ENCODE data around the gene CNPY1.

The CNPY1 gene

DNA sequence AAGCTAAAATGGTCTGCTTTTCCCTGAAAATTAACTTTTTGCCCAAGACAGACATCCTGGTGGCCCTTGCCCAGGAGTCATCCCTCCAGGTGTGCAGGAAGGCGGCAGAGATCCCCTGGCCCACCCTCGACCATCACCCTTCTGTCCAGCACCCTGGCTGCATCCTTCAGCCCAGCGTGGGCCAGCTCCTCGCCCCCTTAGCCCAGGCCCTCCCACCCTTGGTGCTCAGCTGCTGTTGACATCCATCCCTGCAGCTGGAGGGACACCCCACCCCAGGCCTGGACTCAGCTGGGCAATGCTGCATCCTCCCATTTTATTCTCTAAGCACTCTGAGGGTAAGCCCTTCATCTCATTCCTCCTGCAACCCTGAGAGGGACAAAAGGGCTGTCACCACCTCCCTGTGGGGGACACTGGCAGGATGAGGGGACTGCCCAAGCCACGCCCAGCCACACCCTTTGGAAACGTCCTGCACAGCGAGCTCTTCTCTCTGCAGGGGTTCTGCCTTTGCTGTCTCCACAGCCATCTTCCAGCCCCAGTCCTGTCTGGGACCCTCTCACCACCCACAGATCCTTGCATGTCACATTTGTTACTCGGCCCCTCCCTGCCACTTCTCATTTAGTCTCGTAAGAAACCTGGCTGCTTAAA is 57.8 kb downstream of the CNPY1 start:
- no peak for TF ChIP-seq CTCF (conservative IDR thresholded peaks at IDR 0.05; ENCODE audit: low read length)
- H3K4me3 ChIP-seq (ENCODE audit: low read length), result no peak overlapping the region
- DNase-seq (ENCODE audit: low read depth), result no peak

DNA sequence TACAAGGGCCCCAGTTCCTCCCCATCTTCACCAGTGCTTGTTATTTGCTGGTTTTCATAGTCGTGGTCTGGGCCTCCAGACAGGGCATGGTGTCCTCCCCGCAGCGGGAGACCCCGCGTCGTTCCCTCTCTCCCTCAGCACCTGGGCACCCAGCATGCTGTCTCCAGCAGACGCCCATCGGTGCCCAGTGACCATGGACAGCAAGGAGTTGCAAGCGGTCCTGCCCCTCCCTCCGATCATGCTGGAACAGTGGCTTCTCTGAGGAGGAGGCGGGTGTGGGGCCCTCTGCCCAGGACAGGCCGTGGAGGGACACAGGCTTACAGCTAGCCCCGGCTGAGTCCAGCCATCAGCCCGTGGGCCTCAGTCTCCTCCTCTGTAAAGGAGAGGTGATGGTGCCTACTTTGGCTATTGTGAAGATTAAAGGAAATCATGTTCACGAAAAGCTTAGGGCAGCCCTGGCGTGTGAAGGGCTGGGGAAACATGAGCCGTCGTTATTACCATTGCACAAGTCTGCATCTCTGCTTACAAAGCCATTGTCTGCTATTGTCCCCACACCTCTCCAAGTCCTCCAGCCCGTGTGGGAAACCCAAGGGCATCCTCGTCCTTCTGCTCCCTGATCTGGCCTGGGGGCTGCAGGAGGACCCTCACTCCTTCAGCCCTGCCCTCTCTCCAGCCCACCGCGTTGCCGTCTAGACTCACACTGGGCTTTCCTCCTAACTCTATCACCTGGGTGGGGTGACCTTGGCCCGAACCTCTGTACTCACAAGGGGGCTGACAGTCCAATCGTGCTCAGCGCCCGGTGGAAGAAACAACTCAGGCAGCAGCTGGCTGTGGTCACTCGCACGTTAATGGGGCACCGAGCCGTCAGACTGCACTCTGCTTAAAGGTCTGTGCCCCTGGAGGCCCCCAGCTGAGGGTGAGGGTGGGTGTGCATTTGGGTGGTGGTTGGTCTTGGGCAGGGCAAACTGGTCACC is 58.6 kb downstream of the CNPY1 start:
- H3K4me3 ChIP-seq (ENCODE audit: low read length), result no peak overlapping the region
- TF ChIP-seq CTCF (conservative IDR thresholded peaks at IDR 0.05; ENCODE audit: low read length), result no peak
- no peak for DNase-seq (ENCODE audit: low read depth)

GRCh38 chr7:155486783-155487508 is 59.4 kb downstream of the CNPY1 start:
- no peak for DNase-seq (ENCODE audit: low read depth)
- TF ChIP-seq CTCF (conservative IDR thresholded peaks at IDR 0.05; ENCODE audit: low read length), result no peak
- no peak overlapping the region for H3K4me3 ChIP-seq (ENCODE audit: low read length)

DNA sequence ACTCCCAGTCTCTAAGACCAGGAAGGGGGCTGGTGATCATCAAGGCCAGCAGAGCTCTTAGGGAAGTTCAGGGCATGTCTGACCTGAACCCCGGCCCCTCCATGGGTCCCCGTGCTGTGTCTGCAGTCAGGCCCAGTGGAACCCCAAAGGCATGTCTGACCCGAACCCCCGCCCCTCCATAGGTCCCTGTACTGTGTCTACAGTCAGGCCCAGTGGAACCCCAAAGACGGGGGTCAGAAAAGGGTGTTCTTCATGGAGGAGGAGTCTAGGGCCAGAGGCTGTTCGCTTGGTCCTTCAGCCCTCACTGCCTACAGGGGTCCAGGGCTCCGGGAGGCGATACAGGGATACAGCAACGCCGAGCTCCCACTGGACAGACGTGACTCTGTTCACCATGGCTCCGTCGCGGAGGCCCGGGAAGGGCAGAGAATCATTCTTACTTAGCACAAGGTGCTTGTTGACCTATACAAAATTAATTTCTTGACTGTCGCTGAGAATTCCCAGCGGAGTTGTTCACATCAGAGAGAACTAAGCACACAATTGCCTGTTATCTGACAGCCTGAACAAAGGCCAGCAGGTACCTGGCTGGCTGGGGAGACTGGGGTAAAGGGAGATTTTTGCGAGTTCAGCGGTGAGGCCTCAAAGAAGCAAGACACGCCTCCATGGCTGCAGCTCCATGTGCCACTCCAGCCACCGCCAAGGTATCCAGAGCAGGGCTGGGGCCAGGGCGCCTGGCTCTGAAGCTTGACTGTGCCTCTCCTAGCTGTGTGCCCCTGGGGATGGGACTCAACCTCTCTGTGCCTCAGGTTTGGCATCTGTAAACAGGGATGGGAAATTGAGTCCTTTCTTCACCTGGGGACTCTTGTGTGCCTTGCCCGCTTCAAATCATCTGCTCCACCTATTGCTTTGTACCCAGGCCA is 61.6 kb downstream of the CNPY1 start:
- no peak for DNase-seq (ENCODE audit: low read depth)
- H3K4me3 ChIP-seq (ENCODE audit: low read length), result no peak overlapping the region
- no peak for TF ChIP-seq CTCF (conservative IDR thresholded peaks at IDR 0.05; ENCODE audit: low read length)

DNA sequence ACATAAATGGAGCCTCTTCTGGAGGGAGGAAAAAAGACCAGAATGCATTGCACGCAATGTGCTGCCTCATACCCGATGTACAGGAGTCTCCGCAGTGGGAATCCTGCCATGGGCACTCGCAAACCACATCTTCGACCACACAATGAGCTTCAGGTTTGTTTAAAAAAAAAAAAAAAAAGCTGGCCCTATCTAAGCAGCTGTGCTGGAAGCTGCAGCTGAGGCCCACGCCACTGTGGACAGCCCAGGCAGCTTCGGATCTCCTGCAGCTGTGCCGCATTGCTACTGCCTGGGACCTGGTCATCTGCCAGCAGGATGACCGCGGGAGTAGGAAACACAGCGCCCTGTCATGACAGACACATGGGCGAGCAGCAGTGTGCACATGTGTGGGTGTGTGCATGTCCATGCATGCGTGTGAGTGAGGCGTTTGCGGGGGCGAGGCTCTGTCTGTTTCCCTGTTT is 62.5 kb downstream of the CNPY1 start:
- no peak for TF ChIP-seq CTCF (conservative IDR thresholded peaks at IDR 0.05; ENCODE audit: low read length)
- no peak for DNase-seq (ENCODE audit: low read depth)
- no peak overlapping the region for H3K4me3 ChIP-seq (ENCODE audit: low read length)

DNA sequence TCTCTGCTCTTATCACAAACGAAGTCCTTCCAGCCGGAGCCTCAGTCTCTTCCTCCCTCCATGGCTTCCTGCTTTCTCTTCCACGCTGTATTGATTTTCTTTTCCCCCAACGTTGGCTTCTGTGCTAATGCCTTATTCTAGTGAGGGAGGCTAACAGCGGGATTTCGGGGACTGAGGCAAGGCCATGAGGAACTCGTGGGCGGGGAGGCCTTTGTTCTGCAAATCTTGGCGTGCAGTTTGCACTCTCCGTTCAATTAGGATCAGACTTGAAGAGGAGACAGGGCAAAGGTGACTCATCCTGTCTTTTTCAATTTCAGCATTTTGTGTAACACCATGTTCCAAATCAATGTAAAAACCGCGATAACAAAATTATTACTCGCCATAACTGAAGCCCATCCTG is 63.1 kb downstream of the CNPY1 start:
- no peak for DNase-seq (ENCODE audit: low read depth)
- no peak overlapping the region for H3K4me3 ChIP-seq (ENCODE audit: low read length)
- no peak for TF ChIP-seq CTCF (conservative IDR thresholded peaks at IDR 0.05; ENCODE audit: low read length)

Data from AG10803 (cell line).